Uterus (tissue), 2 donors: ENCODE measurements around the gene DCAF7.

Source experiments
- POLR2A ChIP-seq, 2 donors: fragments of 450-650 bp; IDR thresholded peaks; one replicate each; pipeline ENCODE4 v1.6.1; 2016; ENCODE audit warnings: antibody characterized with exemption in 2 of 2, mild to moderate bottlenecking in 1 of 2, moderate library complexity in 1 of 2
- TF ChIP-seq, protein P1 (sequence below), 4 experiments: fragments of 200-600 bp in 2 of 4; fragments of 450-650 bp in 2 of 4; sonication (generic) in 2 of 4; IDR thresholded peaks; one replicate each; pipeline ENCODE4 v1.5.1; 2016 to 2019; ENCODE audit warnings: antibody characterized with exemption in 4 of 4, mild to moderate bottlenecking in 2 of 4, moderate library complexity in 1 of 4

DNA sequence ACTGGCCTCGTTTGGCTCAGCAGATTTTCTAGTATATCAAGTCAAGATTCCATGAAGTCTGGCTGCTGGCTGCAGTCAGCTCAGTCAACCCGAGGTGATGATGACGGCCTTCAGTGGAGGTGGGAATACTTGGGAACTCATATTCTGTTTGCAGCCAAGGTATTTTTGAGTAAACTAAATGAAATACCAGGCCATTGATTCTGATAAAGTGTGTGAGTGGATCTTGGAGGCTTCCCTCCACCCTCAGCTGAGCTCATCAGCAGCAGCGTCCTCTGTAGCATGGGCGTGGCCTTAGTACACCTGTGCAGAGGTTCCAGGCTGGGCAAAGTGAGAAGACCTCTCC is 28.5 kb downstream of the DCAF7 start:
- TF ChIP-seq, protein P1, sequence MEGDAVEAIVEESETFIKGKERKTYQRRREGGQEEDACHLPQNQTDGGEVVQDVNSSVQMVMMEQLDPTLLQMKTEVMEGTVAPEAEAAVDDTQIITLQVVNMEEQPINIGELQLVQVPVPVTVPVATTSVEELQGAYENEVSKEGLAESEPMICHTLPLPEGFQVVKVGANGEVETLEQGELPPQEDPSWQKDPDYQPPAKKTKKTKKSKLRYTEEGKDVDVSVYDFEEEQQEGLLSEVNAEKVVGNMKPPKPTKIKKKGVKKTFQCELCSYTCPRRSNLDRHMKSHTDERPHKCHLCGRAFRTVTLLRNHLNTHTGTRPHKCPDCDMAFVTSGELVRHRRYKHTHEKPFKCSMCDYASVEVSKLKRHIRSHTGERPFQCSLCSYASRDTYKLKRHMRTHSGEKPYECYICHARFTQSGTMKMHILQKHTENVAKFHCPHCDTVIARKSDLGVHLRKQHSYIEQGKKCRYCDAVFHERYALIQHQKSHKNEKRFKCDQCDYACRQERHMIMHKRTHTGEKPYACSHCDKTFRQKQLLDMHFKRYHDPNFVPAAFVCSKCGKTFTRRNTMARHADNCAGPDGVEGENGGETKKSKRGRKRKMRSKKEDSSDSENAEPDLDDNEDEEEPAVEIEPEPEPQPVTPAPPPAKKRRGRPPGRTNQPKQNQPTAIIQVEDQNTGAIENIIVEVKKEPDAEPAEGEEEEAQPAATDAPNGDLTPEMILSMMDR (IDR thresholded peaks at IDR 0.05) = no peak
- TF ChIP-seq POLR2A (IDR thresholded peaks at IDR 0.05) = no peak
